H1 (cell line): ENCODE data around the gene SHISAL1. TPM values are rescaled to one million over a fixed set of nuclear protein-coding genes. Genes with fewer than 3 reads are reported as not detected.

Source experiments
- CTCF ChIA-PET: fragments of 300-600 bp; sonication (Branson Sonifier 250); formaldehyde crosslinking; loops from one replicate; lab custom pipeline; 2021; ENCODE audit not compliant: partially characterized antibody; lab: Charles Lee
- POLR2A ChIA-PET: fragments of 300-600 bp; sonication (Branson Sonifier 250); formaldehyde crosslinking; loops from one replicate; lab custom pipeline; 2021; ENCODE audit warnings: inconsistent platforms; ENCODE audit not compliant: partially characterized antibody; lab: Charles Lee
- DNase-seq, 2 experiments: peaks; one replicate each; pipeline versions ENCODE4 v3.0.0 to v3.0.0-alpha.2; 2010 to 2022; ENCODE audit warnings: low spot score in 2 of 2, low read depth in 1 of 2, mixed read lengths in 1 of 2
- FAIRE-seq: peaks from 2 replicates; lab custom pipeline; 2011; peaks lifted over from hg19 to GRCh38; lab: Jason Lieb, UNC
- H2AFZ ChIP-seq: 2 replicates; pipeline ENCODE4 v1.8.1; 2012; ENCODE audit warnings: low read length, inconsistent platforms
- H2AK5ac ChIP-seq: 2 replicates; pipeline ENCODE4 v1.6.1; 2013; ENCODE audit warnings: low read depth, low read length
- H2BK120ac ChIP-seq: replicated peaks from 2 replicates; pipeline ENCODE3; 2013; ENCODE audit warnings: low read depth, low read length, inconsistent platforms
- H2BK12ac ChIP-seq: 2 replicates; pipeline ENCODE4 v1.6.1; 2013; ENCODE audit warnings: low read depth, low read length
- H2BK15ac ChIP-seq: 2 replicates; pipeline ENCODE4 v1.6.1; 2013; ENCODE audit warnings: low read length
- H2BK20ac ChIP-seq: 2 replicates; pipeline ENCODE4 v1.6.1; 2013; ENCODE audit warnings: low read length
- H2BK5ac ChIP-seq: 2 replicates; pipeline ENCODE4 v1.6.1; 2013; ENCODE audit warnings: low read depth, low read length
- H3K14ac ChIP-seq: 2 replicates; pipeline ENCODE4 v1.6.1; 2013; ENCODE audit warnings: inconsistent platforms; ENCODE audit not compliant: insufficient read length
- H3K18ac ChIP-seq: 2 replicates; pipeline ENCODE4 v1.6.1; 2013; ENCODE audit warnings: low read length; ENCODE audit errors: extremely low read depth
- H3K23ac ChIP-seq: 2 replicates; pipeline ENCODE4 v1.6.1; 2013; ENCODE audit warnings: inconsistent platforms; ENCODE audit not compliant: insufficient read length
- H3K23me2 ChIP-seq: 2 replicates; pipeline ENCODE4 v1.6.1; 2013; ENCODE audit warnings: low read depth, low read length
- H3K27ac ChIP-seq: 2 replicates; pipeline ENCODE4 v1.6.1; 2011; ENCODE audit warnings: low read depth, low read length, inconsistent platforms
- H3K27me3 ChIP-seq, 4 experiments: replicated peaks in 1 of 4; 1 replicate in 1 of 4; 2 replicates in 3 of 4; pipeline versions ENCODE4 v1.6.1 to v1.8.1; 2011 to 2013; ENCODE audit warnings: low read length in 3 of 4, mild to moderate bottlenecking in 3 of 4, inconsistent platforms in 2 of 4, mixed read lengths in 2 of 4, moderate library complexity in 1 of 4; ENCODE audit not compliant: control insufficient read depth in 3 of 4, insufficient read depth in 3 of 4; ENCODE audit errors: extremely low read depth in 1 of 4
- H3K36me3 ChIP-seq, 4 experiments: 2 replicates each; pipeline versions ENCODE4 v1.6.1 to v1.8.1; 2011 to 2013; ENCODE audit warnings: mild to moderate bottlenecking in 4 of 4, low read length in 3 of 4, moderate library complexity in 2 of 4, control low read depth in 1 of 4, inconsistent platforms in 1 of 4; ENCODE audit not compliant: insufficient read depth in 4 of 4, control insufficient read depth in 2 of 4
- H3K4ac ChIP-seq: replicated peaks from 2 replicates; pipeline ENCODE3; 2013; ENCODE audit warnings: low read length, low read depth, mixed read lengths, inconsistent platforms; ENCODE audit not compliant: insufficient read length
- H3K4me1 ChIP-seq, 4 experiments: replicated peaks in 1 of 4; 1 replicate in 1 of 4; 2 replicates in 3 of 4; pipeline versions ENCODE4 v1.6.1 to v1.8.1; 2011 to 2013; ENCODE audit warnings: low read length in 3 of 4, inconsistent platforms in 2 of 4, mixed read lengths in 1 of 4; ENCODE audit not compliant: insufficient read depth in 4 of 4, control insufficient read depth in 3 of 4
- H3K4me2 ChIP-seq, 2 experiments: 2 replicates each; pipeline versions ENCODE4 v1.6.1 to v1.8.1; 2011 to 2013; ENCODE audit warnings: low read depth in 2 of 2, low read length in 2 of 2, control low read depth in 1 of 2, inconsistent platforms in 1 of 2, mild to moderate bottlenecking in 1 of 2; ENCODE audit not compliant: insufficient read depth in 1 of 2
- H3K4me3 ChIP-seq, 4 experiments: fragments of 200-600, 300-600 bp in 1 of 4; sonication (generic), shearing (Covaris generic), sonication (Bioruptor Twin) in 1 of 4; 2 replicates each; pipeline versions ENCODE4 v1.5.1 to v1.8.1; 2011 to 2016; ENCODE audit warnings: low read length in 4 of 4, low read depth in 3 of 4, control low read depth in 2 of 4, inconsistent platforms in 2 of 4, mild to moderate bottlenecking in 2 of 4, mixed read lengths in 1 of 4, moderate library complexity in 1 of 4; ENCODE audit not compliant: insufficient read depth in 2 of 4; ENCODE audit errors: extremely low read depth in 1 of 4
- H3K56ac ChIP-seq: replicated peaks from 2 replicates; pipeline ENCODE3; 2013; ENCODE audit warnings: low read depth, mild to moderate bottlenecking, mixed read lengths, low read length, inconsistent platforms; ENCODE audit not compliant: insufficient read length
- H3K79me1 ChIP-seq: 2 replicates; pipeline ENCODE4 v1.6.1; 2013; ENCODE audit warnings: low read depth, low read length, control low read depth
- H3K79me2 ChIP-seq, 2 experiments: 2 replicates each; pipeline versions ENCODE4 v1.6.1 to v1.8.1; 2012 to 2013; ENCODE audit warnings: low read length in 2 of 2, mild to moderate bottlenecking in 2 of 2, inconsistent platforms in 1 of 2; ENCODE audit not compliant: insufficient read depth in 2 of 2, control insufficient read depth in 1 of 2
- H3K9ac ChIP-seq, 4 experiments: replicated peaks in 1 of 4; 1 replicate in 1 of 4; 2 replicates in 3 of 4; pipeline versions ENCODE4 v1.6.1 to v1.8.1; 2011 to 2013; ENCODE audit warnings: low read depth in 3 of 4, low read length in 3 of 4, control low read depth in 2 of 4, mild to moderate bottlenecking in 2 of 4, moderate library complexity in 2 of 4, inconsistent platforms in 1 of 4; ENCODE audit errors: extremely low read depth in 1 of 4
- H3K9me3 ChIP-seq, 2 experiments: 2 replicates each; pipeline versions ENCODE4 v1.6.1 to v1.8.1; 2012 to 2013; ENCODE audit warnings: mild to moderate bottlenecking in 2 of 2, moderate library complexity in 2 of 2, control low read depth in 1 of 2, inconsistent platforms in 1 of 2, low read depth in 1 of 2, low read length in 1 of 2, mixed read lengths in 1 of 2; ENCODE audit not compliant: insufficient read depth in 2 of 2
- H4K20me1 ChIP-seq, 2 experiments: replicated peaks in 1 of 2; 2 replicates each; pipeline versions ENCODE3 to v1.8.1; 2011 to 2013; ENCODE audit warnings: inconsistent platforms in 2 of 2, low read length in 2 of 2, mild to moderate bottlenecking in 1 of 2; ENCODE audit not compliant: insufficient read depth in 2 of 2, control insufficient read depth in 1 of 2
- H4K5ac ChIP-seq: 2 replicates; pipeline ENCODE4 v1.6.1; 2013; ENCODE audit warnings: low read length, low read depth, mixed read lengths, inconsistent platforms; ENCODE audit not compliant: insufficient read length
- H4K8ac ChIP-seq: 2 replicates; pipeline ENCODE4 v1.8.0; 2013; ENCODE audit warnings: mild to moderate bottlenecking, moderate library complexity, low read length, inconsistent platforms; ENCODE audit not compliant: insufficient read depth; ENCODE audit errors: extremely low read depth
- H4K91ac ChIP-seq: replicated peaks from 2 replicates; pipeline ENCODE3; 2013; ENCODE audit warnings: low read length, mixed read lengths, inconsistent platforms; ENCODE audit not compliant: insufficient read length
- E2F6 ChIP-seq: IDR thresholded peaks from 2 replicates; pipeline ENCODE4 v1.6.1; 2012; ENCODE audit warnings: inconsistent platforms
- polyA plus RNA-seq, 7 experiments: library from polyadenylated mRNA; depleted of rRNA in 3 of 7; stranded (reverse) in 5 of 7; unstranded in 2 of 7; fragments of >200 nt in 5 of 7; fragments of 200-250 nt in 2 of 7; gene quantifications; 1 replicate in 5 of 7; 2 replicates in 1 of 7; 4 replicates in 1 of 7; pipeline versions ENCODE4 v1.2.1 to v1.2.3, GENCODE V29; 2011 to 2013; ENCODE audit warnings: missing spikeins in 2 of 7, mixed read lengths in 2 of 7
- total RNA-seq: library from RNA; stranded (reverse); fragmentation: NEBNext Ultra II Directional; extraction: Animal tissue kit (Norgen Biotek cat#: 25700); gene quantifications from 2 replicates; pipeline ENCODE4 v1.2.1, GENCODE V29; 2021

The SHISAL1 gene
- total and polyA plus RNA-seq, 2 of the 8 experiments (the other 6 are each of a cell fraction or from before 2014, with no cell fraction given): 3.7 to 5.8 TPM

GRCh38 chr22:44237290-44237689 is 75.5 kb downstream of the SHISAL1 start:
- H3K27ac ChIP-seq: no peak overlapping the region
- H3K18ac ChIP-seq: no peak overlapping the region

More at GRCh38 chr22:44237290-44237689, 75.5 kb downstream of the SHISAL1 start:
- Histone ChIP-seq H3K27me3 (no peaks in the 10 kb centered on the region), H2AFZ (no peak overlapping the region), H3K23ac (no peak overlapping the region), H2BK20ac (no peak overlapping the region), H2BK15ac (no peak overlapping the region), H3K14ac (no peak overlapping the region), H3K9ac (no peak overlapping the region), H3K79me1 (no peaks in the 10 kb centered on the region), H3K4ac (no peak overlapping the region), H4K8ac (no peak overlapping the region), H3K4me3 (no peak overlapping the region), H3K4me2 (no peak overlapping the region), H4K20me1 (no peaks in the 10 kb centered on the region), H3K56ac (no peak overlapping the region), H3K9me3 (peaks cover 0 to 2% of the 10 kb centered on the region in 2 experiments; a peak in 1 of 4 replicates), H3K23me2 (no peaks in the 10 kb centered on the region), H4K5ac (no peak overlapping the region), H2BK12ac (no peak overlapping the region)
- no peak for FAIRE-seq
- ChIA-PET POLR2A (interaction anchor here (0.7 kb wide), 1 partner anchor 117 kb away, joined by 3 read pairs; no protein-coding TSS in a partner anchor), CTCF (interaction anchor here (0.6 kb wide), 1 partner anchor 184 kb away, joined by 3 read pairs; no protein-coding TSS in a partner anchor)
- TF ChIP-seq E2F6: no peak
- TF ChIP-seq, all 59 proteins: peak for 0
- Histone ChIP-seq H3K36me3 (no peaks in the 10 kb centered on the region), H3K79me2 (no peaks in the 10 kb centered on the region), H2BK5ac (no peak overlapping the region), H2AK5ac (no peak overlapping the region), H2BK120ac (no peak overlapping the region), H4K91ac (no peak overlapping the region), H3K4me1 (no peaks in the 10 kb centered on the region)
- no peak for DNase-seq
